ENCODE data around the gene PIK3R1.

- TF ChIP-seq CTCF (IDR thresholded peaks at IDR 0.05): no peak
- no peak for TF ChIP-seq POLR2A (IDR thresholded peaks at IDR 0.05)
These were observed 97.8 kb downstream of the PIK3R1 start for GRCh38 chr5:68313336-68313735.
